HG03457 (cell line): ENCODE data around the gene KRTAP2-4.
"Not testable (repeated sequence)": the region's sequence is repeated elsewhere in the genome, so short reads cannot be mapped to it uniquely, and the experiment has no call there.

Source experiments
- ATAC-seq: cut with Tn5 transposase; IDR thresholded peaks from one replicate; pipeline ENCODE4 v1.9.1; 2021; ENCODE audit warnings: moderate number of reproducible peaks; ENCODE audit not compliant: unreplicated experiment

Gene KRTAP2-4

DNA sequence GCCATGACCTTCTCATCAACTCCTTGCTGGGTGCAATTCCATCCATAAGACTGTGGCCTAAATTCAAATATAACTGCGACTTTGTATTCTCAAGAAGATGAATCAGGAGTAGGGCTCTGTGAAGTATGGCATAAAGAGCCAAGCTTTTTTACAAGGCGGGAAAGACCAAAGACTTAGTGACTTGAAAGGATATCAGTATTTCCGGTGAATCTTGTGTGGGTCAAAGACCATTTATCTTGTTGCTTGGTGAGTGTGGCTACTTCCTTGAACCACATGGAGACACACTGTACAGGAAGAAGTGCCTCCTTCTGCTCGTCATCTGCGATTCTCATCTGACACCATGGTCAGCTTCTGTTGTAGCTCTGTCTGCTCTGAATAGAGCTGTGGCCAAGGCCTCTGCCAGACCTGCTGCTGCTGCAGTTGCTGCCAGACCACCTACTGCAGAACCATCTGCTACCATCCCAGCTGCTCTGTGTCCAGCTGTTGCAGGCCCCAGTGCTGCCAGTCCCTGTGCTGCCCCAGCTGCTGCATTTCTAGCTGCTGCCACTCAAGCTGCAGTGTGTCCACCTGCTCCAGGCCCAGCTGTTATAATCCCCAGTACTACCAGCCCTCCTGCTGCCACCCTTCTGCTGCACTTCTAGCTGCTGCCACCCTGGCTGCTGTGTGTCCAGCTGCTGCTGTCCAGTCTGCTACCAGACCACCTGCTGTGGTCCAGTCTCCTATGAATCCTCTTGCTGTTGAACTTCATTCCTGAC, 6.1 kb upstream of the KRTAP2-4 start:
- no peak for ATAC-seq

- ATAC-seq: no peak
Measured at GRCh38 chr17:41069031-41069430, 3.4 kb upstream of the KRTAP2-4 start.

DNA sequence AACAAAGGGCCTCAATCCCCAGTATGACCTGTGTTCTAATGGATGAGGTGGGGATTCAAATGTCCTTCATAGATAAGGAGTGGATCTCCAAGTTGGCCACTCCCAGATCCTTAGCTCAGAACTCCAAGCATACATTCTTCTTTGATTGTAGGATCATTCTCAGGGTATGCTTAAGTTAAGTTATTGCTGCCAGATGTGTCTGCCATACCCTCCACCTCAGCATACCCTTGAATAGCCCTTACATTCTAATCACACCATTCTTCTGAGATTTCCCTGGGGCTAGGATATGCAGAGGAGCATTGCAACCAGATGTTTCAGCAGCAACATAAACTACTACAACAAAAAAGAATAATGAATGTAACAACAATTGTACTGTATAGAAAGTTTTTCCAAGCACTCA, 1.6 kb upstream of the KRTAP2-4 start:
- no peak for ATAC-seq

GRCh38 chr17:41065016-41065689, 526 bp downstream of the KRTAP2-4 start:
- ATAC-seq: not testable (repeated sequence)

GRCh38 chr17:41064301-41064700, 1.4 kb downstream of the KRTAP2-4 start:
- ATAC-seq: no peak

- ATAC-seq: no peak
Measured at GRCh38 chr17:41063449-41063848, 2.2 kb downstream of the KRTAP2-4 start.

GRCh38 chr17:41061964-41062363, 3.7 kb downstream of the KRTAP2-4 start:
- ATAC-seq: no peak

- ATAC-seq: no peak
Measured at GRCh38 chr17:41060052-41060604, 5.6 kb downstream of the KRTAP2-4 start, which contains the start of gene KRTAP2-3. Gene KRTAP2-3 (minus strand): TSS chr17:41060114. CDS start chr17:41060050, 64 bp downstream.

DNA sequence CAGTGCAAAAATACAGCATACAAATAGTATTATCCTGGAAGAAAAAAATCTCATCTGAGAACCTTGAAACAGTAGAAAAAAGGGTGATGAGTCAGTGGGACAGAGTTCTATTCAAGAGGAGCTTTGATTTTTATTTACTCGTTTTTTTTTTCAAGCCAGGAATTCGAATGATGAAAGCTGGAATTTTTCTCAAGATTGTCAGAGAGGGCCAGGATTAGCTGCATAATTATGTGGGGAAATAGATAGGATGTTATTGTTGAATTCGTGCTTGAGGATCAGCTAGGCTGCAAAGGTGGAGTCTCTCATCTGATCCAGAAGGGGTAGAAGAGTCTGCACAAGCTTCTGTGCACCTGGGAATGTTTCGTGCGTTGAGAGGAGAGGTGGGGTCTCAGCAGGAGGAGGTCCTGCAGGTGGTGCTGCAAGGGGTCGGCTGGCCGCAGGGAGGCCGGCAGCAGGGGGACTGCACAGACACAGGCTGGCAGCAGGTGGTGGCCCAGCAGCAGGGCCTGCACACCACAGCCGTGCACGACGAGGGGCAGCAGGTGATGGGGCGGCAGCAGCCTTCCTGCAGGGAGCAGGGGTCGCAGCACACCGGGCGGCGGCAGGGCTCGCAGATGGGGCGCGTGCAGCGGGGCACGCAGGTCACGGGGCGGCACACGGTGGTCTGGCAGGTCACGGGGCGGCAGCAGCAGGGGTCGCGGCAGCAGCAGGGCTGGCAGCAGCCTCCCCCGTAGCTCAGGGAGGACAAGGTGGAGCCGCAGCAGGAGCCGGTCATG, 6.2 kb downstream of the KRTAP2-4 start:
- ATAC-seq: not testable (repeated sequence)

DNA sequence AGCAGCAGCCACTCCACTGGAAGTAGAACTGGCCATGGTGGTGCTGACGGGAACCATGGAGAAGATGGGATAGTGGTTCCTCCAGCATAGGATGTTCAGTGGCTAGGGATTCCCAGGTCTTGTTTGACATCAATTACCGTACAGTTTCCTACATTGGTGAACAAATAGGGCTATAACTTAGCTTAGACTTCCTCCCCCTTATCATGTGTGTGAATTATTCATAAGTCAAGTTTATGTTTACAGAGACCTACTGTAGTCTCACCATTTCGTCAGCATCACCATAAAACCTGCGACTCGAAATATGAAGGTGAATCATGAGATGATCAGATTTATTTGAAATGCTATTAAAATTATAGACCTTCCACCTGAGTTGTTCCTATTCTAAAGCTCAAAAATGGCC, 6.9 kb downstream of the KRTAP2-4 start:
- no peak for ATAC-seq

GRCh38 chr17:41057547-41057946, 8.1 kb downstream of the KRTAP2-4 start:
- no peak for ATAC-seq

GRCh38 chr17:41055130-41055529, 10.5 kb downstream of the KRTAP2-4 start, which contains the start of gene KRTAP2-2:
Gene KRTAP2-2 (minus strand): TSS chr17:41055230. CDS start chr17:41055211, 19 bp downstream.
- ATAC-seq: not testable (repeated sequence)

GRCh38 chr17:41054556-41054955, 11.1 kb downstream of the KRTAP2-4 start:
- not testable (repeated sequence) for ATAC-seq

GRCh38 chr17:41054025-41054424, 11.7 kb downstream of the KRTAP2-4 start:
- ATAC-seq: no peak

DNA sequence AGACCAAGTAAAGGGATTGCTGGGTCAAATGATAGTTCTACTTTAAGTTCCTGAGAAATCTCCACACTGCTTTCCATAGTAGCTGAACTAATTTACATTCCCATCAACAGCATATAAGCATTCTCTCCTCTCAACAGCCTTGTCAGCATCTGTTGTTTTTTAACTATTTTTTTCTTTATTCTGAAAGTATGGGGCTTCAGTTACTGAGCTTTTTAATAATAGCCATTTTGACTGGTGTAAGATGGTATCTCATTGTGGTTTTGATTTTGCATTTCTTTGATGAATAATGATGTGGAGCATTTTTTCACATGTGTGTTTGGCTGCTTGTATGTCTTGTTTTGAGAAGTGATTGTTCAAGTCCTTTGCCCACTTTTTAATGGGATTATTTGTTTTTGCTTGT, 13.1 kb downstream of the KRTAP2-4 start:
- no peak for ATAC-seq

GRCh38 chr17:41049110-41049509, 16.6 kb downstream of the KRTAP2-4 start:
- no peak for ATAC-seq

- ATAC-seq: no peak
Measured at GRCh38 chr17:41048441-41048840, 17.2 kb downstream of the KRTAP2-4 start.

DNA sequence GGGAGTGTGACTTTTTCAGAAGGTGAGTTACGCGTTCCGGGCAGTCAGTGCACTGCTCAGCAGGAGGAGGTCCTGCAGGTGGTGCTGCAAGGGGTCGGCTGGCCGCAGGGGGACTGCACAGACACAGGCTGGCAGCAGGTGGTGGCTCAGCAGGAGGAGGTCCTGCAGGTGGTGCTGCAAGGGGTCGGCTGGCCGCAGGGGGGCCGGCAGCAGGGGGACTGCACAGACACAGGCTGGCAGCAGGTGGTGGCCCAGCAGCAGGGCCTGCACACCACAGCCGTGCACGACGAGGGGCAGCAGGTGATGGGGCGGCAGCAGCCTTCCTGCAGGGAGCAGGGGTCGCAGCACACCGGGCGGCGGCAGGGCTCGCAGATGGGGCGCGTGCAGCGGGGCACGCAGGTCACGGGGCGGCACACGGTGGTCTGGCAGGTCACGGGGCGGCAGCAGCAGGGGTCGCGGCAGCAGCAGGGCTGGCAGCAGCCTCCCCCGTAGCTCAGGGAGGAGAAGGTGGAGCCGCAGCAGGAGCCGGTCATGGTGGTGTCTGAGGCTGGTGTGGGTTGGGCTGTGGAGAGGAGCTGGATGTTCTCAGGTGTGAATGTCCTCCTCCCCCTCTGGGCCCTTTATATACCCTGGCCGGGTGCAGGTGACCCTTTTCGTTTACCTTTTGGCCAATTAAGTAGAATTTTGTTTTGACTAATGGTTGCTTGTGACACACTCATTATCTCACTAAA, 18.8 kb downstream of the KRTAP2-4 start, which contains the start of gene KRTAP2-1:
Gene KRTAP2-1 (minus strand): TSS at position 582 of the 731 bp plus-strand sequence. CDS start 49 bp downstream, at position 533.
- not testable (repeated sequence) for ATAC-seq

GRCh38 chr17:41042953-41043352, 22.7 kb downstream of the KRTAP2-4 start:
- ATAC-seq: no peak
